Measurements from ENCODE around the gene RUNX2.

The RUNX2 gene

DNA sequence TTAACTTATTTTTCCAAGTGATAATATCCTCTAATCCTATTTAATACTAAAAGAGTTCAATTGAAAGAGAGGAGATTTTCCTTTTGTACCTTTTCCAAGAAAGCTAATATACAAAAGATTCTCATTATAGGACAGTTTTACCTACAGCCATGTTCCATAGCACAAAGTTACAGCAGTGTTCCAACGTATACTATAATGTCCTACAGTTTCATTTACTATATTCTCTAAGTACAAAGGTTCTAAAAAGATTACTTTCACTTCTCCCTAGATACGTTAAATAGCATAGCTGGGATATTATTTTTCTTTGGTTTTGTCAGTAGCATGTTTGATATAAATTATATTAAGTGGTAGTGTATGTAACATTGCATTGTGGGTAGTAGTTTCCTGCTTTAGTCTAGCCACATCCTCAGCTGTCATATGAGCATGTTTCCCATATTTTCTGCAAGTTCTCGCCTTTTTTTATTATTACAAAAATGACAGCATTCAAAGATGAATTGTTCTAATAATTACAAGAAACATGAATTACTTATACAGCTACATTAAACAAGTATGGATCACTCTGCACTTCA is 4.4 kb upstream of the RUNX2 start:
- Histone ChIP-seq H3K9me3 (ENCODE audit: control insufficient read depth, insufficient read depth, low read depth, low read length) (no peaks in the 10 kb centered on the region), H3K36me3 (ENCODE audit: control insufficient read depth in 2 of 2, insufficient read depth in 1 of 2, low read length in 2 of 2) (no peaks in the 10 kb centered on the region), H3K4me1 (ENCODE audit: control insufficient read depth, insufficient read depth, low read length) (peaks cover 15% of the 10 kb centered on the region; the same call in 1 of the 2 replicates), H3K4me3 (ENCODE audit: low read depth, low read length) (no peak overlapping the region), H3K27ac (ENCODE audit: extremely low read depth, low read depth, low read length) (no peak overlapping the region)
- CTCF ChIA-PET = interaction anchor here (0.6 to 0.7 kb wide), 3 partner anchors 15 to 807 kb away, joined by 3 read pairs; no protein-coding TSS in a partner anchor
- TF ChIP-seq ZNF433 (tag by site-specific recombination; IDR thresholded peaks at IDR 0.05; ENCODE audit: low read depth) (no peak), TCF7L2 (IDR thresholded peaks at IDR 0.05; ENCODE audit: borderline replicate concordance, low read depth, low read length) (no peak), FEZF1 (tag by site-specific recombination; IDR thresholded peaks at IDR 0.05) (no peak), ZNF19 (tag by site-specific recombination; IDR thresholded peaks at IDR 0.05; ENCODE audit: low read depth) (no peak), ZBTB17 (tag by site-specific recombination; IDR thresholded peaks at IDR 0.05) (no peak), RBAK (tag by site-specific recombination; IDR thresholded peaks at IDR 0.05) (no peak), ZNF416 (tag by site-specific recombination; IDR thresholded peaks at IDR 0.05) (no peak), ZNF266 (tag by site-specific recombination; IDR thresholded peaks at IDR 0.05; ENCODE audit: low read depth) (no peak)
- TF ChIP-seq, protein P1, sequence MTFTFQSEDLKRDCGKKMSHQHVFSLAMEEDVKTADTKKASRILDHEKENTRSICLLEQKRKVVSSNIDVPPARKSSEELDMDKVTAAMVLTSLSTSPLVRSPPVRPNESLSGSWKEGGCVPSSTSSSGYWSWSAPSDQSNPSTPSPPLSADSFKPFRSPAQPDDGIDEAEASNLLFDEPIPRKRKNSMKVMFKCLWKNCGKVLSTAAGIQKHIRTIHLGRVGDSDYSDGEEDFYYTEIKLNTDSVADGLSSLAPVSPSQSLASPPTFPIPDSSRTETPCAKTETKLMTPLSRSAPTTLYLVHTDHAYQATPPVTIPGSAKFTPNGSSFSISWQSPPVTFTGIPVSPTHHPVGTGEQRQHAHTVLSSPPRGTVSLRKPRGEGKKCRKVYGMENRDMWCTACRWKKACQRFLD (tag by site-specific recombination; IDR thresholded peaks at IDR 0.05) = no peak
- POLR2A ChIA-PET = no interaction called here

DNA sequence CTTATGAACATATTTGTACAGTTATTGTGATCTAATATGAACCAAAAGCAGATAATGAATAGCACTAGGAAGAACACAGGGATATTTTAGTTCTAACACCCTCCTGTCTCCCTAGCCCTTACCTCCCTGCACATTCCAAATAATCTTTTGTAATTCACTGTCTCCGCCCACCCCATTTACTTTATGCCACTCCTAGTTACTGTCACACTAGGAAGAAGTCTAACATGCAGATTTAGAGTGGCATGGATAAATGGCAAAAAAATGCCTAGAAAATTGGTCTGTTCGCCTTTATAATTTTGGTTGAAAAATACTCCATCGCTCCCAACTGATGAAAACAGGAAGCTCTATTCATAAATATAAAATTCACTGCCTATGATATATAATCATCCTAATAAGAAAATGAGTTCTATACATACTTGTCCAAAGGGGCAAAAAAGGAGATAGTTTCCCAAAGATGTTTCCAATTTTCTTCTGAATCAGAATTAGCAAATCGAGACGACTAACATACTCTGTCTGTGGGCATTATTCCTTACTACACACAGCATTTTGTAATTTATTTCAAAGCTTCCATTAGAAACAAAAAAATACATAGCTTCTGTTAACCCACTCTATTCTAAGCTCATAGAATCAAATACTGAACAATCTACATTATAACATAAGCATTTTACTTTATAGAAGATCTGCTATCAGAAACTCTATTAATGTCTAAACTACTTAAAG is 1.3 kb upstream of the RUNX2 start:
- Histone ChIP-seq H3K4me1 (ENCODE audit: control insufficient read depth, insufficient read depth, low read length) (peaks cover 15% of the 10 kb centered on the region), H3K36me3 (ENCODE audit: control insufficient read depth in 2 of 2, insufficient read depth in 1 of 2, low read length in 2 of 2) (no peaks in the 10 kb centered on the region), H3K4me3 (ENCODE audit: low read depth, low read length) (no peak overlapping the region), H3K9me3 (ENCODE audit: control insufficient read depth, insufficient read depth, low read depth, low read length) (no peaks in the 10 kb centered on the region), H3K27ac (ENCODE audit: extremely low read depth, low read depth, low read length) (no peak overlapping the region)
- CTCF ChIA-PET = interaction anchor here (0.6 to 0.7 kb wide), 3 partner anchors 12 to 94 kb away, joined by 3 read pairs; no protein-coding TSS in a partner anchor
- TF ChIP-seq ZNF76 (tag by site-specific recombination; IDR thresholded peaks at IDR 0.05; ENCODE audit: borderline replicate concordance, low read depth) (peak; percentile 58; the same call in 1 of the 2 replicates), SP3 (tag by site-specific recombination; IDR thresholded peaks at IDR 0.05) (peak; percentile 43; the same call in 1 of the 2 replicates), ZBTB48 (tag by site-specific recombination; IDR thresholded peaks at IDR 0.05) (no peak)
- POLR2A ChIA-PET = no interaction called here

DNA sequence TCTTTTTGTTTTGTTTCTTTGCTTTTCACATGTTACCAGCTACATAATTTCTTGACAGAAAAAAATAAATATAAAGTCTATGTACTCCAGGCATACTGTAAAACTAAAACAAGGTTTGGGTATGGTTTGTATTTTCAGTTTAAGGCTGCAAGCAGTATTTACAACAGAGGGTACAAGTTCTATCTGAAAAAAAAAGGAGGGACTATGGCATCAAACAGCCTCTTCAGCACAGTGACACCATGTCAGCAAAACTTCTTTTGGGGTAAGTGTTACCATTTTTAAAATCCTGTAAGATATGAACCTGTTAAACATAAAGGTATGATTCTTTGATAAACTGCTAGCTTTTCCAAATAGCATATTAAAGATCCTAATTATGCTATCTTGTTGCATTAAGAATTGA is 393 bp downstream of the RUNX2 start:
- no peak for TF ChIP-seq ZNF629 (tag by site-specific recombination; IDR thresholded peaks at IDR 0.05)
- TF ChIP-seq, protein P2, sequence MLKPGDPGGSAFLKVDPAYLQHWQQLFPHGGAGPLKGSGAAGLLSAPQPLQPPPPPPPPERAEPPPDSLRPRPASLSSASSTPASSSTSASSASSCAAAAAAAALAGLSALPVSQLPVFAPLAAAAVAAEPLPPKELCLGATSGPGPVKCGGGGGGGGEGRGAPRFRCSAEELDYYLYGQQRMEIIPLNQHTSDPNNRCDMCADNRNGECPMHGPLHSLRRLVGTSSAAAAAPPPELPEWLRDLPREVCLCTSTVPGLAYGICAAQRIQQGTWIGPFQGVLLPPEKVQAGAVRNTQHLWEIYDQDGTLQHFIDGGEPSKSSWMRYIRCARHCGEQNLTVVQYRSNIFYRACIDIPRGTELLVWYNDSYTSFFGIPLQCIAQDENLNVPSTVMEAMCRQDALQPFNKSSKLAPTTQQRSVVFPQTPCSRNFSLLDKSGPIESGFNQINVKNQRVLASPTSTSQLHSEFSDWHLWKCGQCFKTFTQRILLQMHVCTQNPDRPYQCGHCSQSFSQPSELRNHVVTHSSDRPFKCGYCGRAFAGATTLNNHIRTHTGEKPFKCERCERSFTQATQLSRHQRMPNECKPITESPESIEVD (tag by site-specific recombination; IDR thresholded peaks at IDR 0.05) = peak; percentile 25; the same call in 1 of the 2 replicates
- POLR2A ChIA-PET = no interaction called here
- H3K27ac ChIP-seq (ENCODE audit: extremely low read depth, low read depth, low read length) = no peak overlapping the region
- no peaks in the 10 kb centered on the region for H3K36me3 ChIP-seq (ENCODE audit: control insufficient read depth in 2 of 2, insufficient read depth in 1 of 2, low read length in 2 of 2)
- peaks cover 15% of the 10 kb centered on the region for H3K4me1 ChIP-seq (ENCODE audit: control insufficient read depth, insufficient read depth, low read length)
- no peaks in the 10 kb centered on the region for H3K9me3 ChIP-seq (ENCODE audit: control insufficient read depth, insufficient read depth, low read depth, low read length)
- CTCF ChIA-PET = no interaction called here
- H3K4me3 ChIP-seq (ENCODE audit: low read depth, low read length) = no peak overlapping the region

DNA sequence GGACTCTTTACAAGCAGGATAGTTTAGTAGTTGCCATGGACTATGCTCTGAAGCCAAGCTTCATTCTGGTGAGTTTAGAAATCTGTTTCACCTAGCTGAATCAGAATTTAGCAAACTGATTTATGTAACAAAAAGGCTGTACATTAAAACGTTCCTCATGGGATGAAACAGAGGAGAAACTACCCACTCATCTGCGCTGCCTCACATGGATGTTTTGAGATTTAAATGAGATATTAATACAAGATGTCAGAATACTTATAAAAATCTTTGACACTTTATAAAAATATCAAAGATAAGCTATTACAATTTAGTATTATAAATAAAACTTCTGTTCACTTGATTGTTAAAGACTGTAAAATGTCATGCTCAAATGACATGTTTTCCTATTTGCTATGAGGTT is 16.8 kb downstream of the RUNX2 start:
- CTCF ChIA-PET = no interaction called here
- POLR2A ChIA-PET = no interaction called here
- Histone ChIP-seq H3K36me3 (ENCODE audit: control insufficient read depth in 2 of 2, insufficient read depth in 1 of 2, low read length in 2 of 2) (no peaks in the 10 kb centered on the region), H3K4me3 (ENCODE audit: low read depth, low read length) (no peak overlapping the region), H3K9me3 (ENCODE audit: control insufficient read depth, insufficient read depth, low read depth, low read length) (no peaks in the 10 kb centered on the region), H3K27ac (ENCODE audit: extremely low read depth, low read depth, low read length) (no peak overlapping the region), H3K4me1 (ENCODE audit: control insufficient read depth, insufficient read depth, low read length) (no peaks in the 10 kb centered on the region)
- TF ChIP-seq, protein P3, sequence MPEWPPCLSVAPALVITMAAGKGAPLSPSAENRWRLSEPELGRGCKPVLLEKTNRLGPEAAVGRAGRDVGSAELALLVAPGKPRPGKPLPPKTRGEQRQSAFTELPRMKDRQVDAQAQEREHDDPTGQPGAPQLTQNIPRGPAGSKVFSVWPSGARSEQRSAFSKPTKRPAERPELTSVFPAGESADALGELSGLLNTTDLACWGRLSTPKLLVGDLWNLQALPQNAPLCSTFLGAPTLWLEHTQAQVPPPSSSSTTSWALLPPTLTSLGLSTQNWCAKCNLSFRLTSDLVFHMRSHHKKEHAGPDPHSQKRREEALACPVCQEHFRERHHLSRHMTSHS (tag by site-specific recombination; IDR thresholded peaks at IDR 0.05) = no peak
- TF ChIP-seq ZNF837 (tag by site-specific recombination; IDR thresholded peaks at IDR 0.05) (no peak), ZNF266 (tag by site-specific recombination; IDR thresholded peaks at IDR 0.05; ENCODE audit: low read depth) (no peak), ZNF664 (tag by site-specific recombination; IDR thresholded peaks at IDR 0.05) (peak; percentile 93), ZNF777 (tag by site-specific recombination; IDR thresholded peaks at IDR 0.05; ENCODE audit: borderline replicate concordance) (no peak)
